Panc1 (cell line): ENCODE measurements around the gene DNASE1L3. TPM values are rescaled to one million over a fixed set of nuclear protein-coding genes. Genes with fewer than 3 reads are reported as not detected.
A peak's percentile ranks its signal among the peaks of the same experiment; 100 is the strongest.

Experiments
- ATAC-seq: fragments of 200-7000 bp; cut with Tn5 transposase; 2 replicates; pipeline ENCODE4 v1.9.1; 2020; ENCODE audit warnings: mild to moderate bottlenecking, moderate library complexity
- BruUV-seq: library from RNA; stranded (reverse); fragments of 400-500 nt; replicated peaks from 2 replicates; lab custom pipeline; 2021; lab: Mats Ljungman, UMichigan
- CTCF ChIA-PET: fragments of 300-600 bp; sonication (Branson Sonifier 250); formaldehyde crosslinking; loops from one replicate; lab custom pipeline; 2022; ENCODE audit warnings: antibody characterized with exemption; lab: Charles Lee
- POLR2A ChIA-PET: fragments of 300-600 bp; sonication (Branson Sonifier 250); formaldehyde crosslinking; loops from one replicate; lab custom pipeline; 2022; ENCODE audit warnings: antibody characterized with exemption; lab: Charles Lee
- DNase-seq: peaks from one replicate; pipeline ENCODE4 v3.0.0-alpha.2; 2010; ENCODE audit warnings: low read depth, low spot score
- H3K27ac ChIP-seq: 2 replicates; pipeline ENCODE4 v1.5.1; 2011; ENCODE audit warnings: mild to moderate bottlenecking, low read length, inconsistent platforms
- H3K27me3 ChIP-seq: fragments of 200-500 bp; sonication (Bioruptor generic); 2 replicates; pipeline ENCODE4 v1.6.0; 2014; ENCODE audit warnings: low read length, inconsistent platforms; ENCODE audit not compliant: control insufficient read depth, insufficient read depth
- H3K36me3 ChIP-seq: fragments of 200-500 bp; sonication (Bioruptor generic); 2 replicates; pipeline ENCODE4 v1.5.1; 2014; ENCODE audit warnings: inconsistent platforms, mild to moderate bottlenecking, low read length, moderate library complexity; ENCODE audit not compliant: control insufficient read depth, insufficient read depth
- H3K4me1 ChIP-seq: 2 replicates; pipeline ENCODE4 v1.5.1; 2011; ENCODE audit warnings: inconsistent platforms, mild to moderate bottlenecking, low read length, moderate library complexity; ENCODE audit not compliant: control insufficient read depth, insufficient read depth
- H3K4me3 ChIP-seq, 2 experiments: 2 replicates each; pipeline ENCODE4 v1.5.1; 2011 to 2012; ENCODE audit warnings: low read depth in 2 of 2, low read length in 2 of 2, mild to moderate bottlenecking in 2 of 2, inconsistent platforms in 1 of 2, moderate library complexity in 1 of 2
- H3K9me3 ChIP-seq: fragments of 200-500 bp; sonication (Bioruptor generic); 2 replicates; pipeline ENCODE4 v1.5.1; 2014; ENCODE audit warnings: low read depth, mild to moderate bottlenecking, inconsistent platforms, low read length, moderate library complexity; ENCODE audit not compliant: control insufficient read depth, insufficient read depth
- CTCF ChIP-seq: fragments of 450-650 bp; IDR thresholded peaks from 2 replicates; pipeline ENCODE4 v1.5.1; 2017; ENCODE audit warnings: mild to moderate bottlenecking
- POLR2AphosphoS5 ChIP-seq: IDR thresholded peaks from 2 replicates; pipeline ENCODE4 v1.6.1; 2012; ENCODE audit warnings: mild to moderate bottlenecking, low read depth, low read length, moderate library complexity
- REST ChIP-seq, 2 experiments: IDR thresholded peaks; 2 replicates each; pipeline ENCODE4 v1.6.1; 2011 to 2012; ENCODE audit warnings: low read depth in 2 of 2, control low read depth in 1 of 2, low read length in 1 of 2, mild to moderate bottlenecking in 1 of 2, moderate library complexity in 1 of 2; ENCODE audit not compliant: insufficient read depth in 1 of 2
- SIN3A ChIP-seq: IDR thresholded peaks from 2 replicates; pipeline ENCODE4 v1.6.1; 2012; ENCODE audit warnings: low read depth, mild to moderate bottlenecking, low read length, moderate library complexity, borderline replicate concordance; ENCODE audit not compliant: insufficient read depth
- TCF7L2 ChIP-seq: IDR thresholded peaks from 2 replicates; pipeline ENCODE4 v1.6.1; 2011; ENCODE audit warnings: mild to moderate bottlenecking, low read depth, low read length, inconsistent platforms
- in situ Hi-C: cut with HindIII; loops from 2 replicates; pipeline ENCODE4 v1.10.0; 2016; ENCODE audit warnings: low sequenced_read_pairs, low pct_unique_long_range_greater_than_20kb
- intact Hi-C: fragments of 100-400 bp; cut with micrococcal nuclease; formaldehyde crosslinking; loops from one replicate; pipeline ENCODE4 v1.10.0; 2022; ENCODE audit not compliant: unreplicated experiment
- total RNA-seq: library from RNA; stranded (reverse); gene quantifications from one replicate; pipeline ENCODE4 v1.2.1, GENCODE V29; 2021; ENCODE audit not compliant: unreplicated experiment

DNASE1L3 gene
- total RNA-seq, 1 experiment from 2014 or later, result not detected

DNA sequence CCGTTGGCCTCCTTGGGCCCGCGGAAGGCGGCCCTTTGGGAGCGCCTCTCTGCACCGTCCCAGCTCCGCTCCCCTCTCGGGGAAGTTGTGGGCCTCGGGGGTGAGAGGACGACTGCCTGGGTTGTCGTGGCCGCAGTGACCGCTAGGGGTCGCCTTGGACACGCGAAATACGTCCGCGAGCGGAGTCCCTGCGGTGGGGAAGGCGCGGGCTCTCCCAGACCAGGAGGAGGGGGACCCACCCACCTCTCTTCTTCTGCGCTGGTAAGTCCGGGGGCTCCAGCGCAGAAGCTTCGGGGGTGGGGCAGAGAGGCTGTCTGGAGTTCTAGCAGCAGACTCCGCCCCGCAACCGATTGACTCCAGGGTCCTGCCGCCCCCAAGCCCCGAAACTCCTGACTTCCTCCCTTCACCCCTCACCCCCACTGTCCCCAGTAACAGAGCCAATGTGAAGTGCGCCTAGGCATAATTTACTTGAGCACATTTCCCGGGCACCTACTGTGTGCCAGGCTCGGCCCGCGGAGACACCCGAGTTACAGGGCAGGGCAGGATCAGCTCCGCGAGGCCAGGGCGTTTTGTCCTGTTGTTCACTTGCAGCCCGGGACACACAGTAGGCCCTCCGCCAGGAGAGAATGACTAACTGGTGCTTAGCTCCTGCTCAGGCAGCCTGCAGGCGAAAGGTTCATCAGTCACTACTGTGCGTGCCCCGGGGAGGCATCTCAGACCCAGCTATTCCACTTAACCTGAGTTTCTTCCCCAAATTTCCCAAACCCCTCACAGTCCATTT, 32.8 kb downstream of the DNASE1L3 start:
- in situ Hi-C loops, result no loop called here
- no TSS peak for BruUV-seq
- POLR2A ChIA-PET, result no interaction called here
- intact Hi-C loops, result loop anchor here (10.0 kb wide), 1 partner anchor 223 kb away; no protein-coding TSS in a partner anchor
- H3K36me3 ChIP-seq, result no peaks in the 10 kb centered on the region
- H3K27ac ChIP-seq, result peak overlapping the region; percentile 51
- DNase-seq (no peak), ATAC-seq (peak; percentile 79)
- peaks cover 31% of the 10 kb centered on the region for H3K4me1 ChIP-seq
- no peaks in the 10 kb centered on the region for H3K27me3 ChIP-seq
- TF ChIP-seq REST (IDR thresholded peaks at IDR 0.05; ENCODE audit: insufficient read depth in 1 of 2, low read depth in 2 of 2, low read length in 1 of 2) (0 out of 4 replicates have a peak, but pooled peaks of 1 of the 2 experiments have one; percentile 20), SIN3A (no peak), TCF7L2 (no peak), POLR2AphosphoS5 (peak; percentile 55; the same call in 1 of the 2 replicates), CTCF (peak; percentile 94)
- H3K9me3 ChIP-seq, result no peaks in the 10 kb centered on the region
- CTCF ChIA-PET, result interaction anchor here (0.6 to 1.3 kb wide), 5 partner anchors 40 to 632 kb away, joined by 3 to 6 read pairs (median 3); partner anchors contain the start of genes HTD2 and RPP14
- peak overlapping the region; percentile 29 to 45 for H3K4me3 ChIP-seq

- POLR2A ChIA-PET, result no interaction called here
- DNase-seq, result no peak
- no peak for ATAC-seq
- H3K9me3 ChIP-seq, result no peaks in the 10 kb centered on the region
- peaks cover 31% of the 10 kb centered on the region for H3K4me1 ChIP-seq
- no peaks in the 10 kb centered on the region for H3K27me3 ChIP-seq
- BruUV-seq, result no TSS peak
- CTCF ChIA-PET, result interaction anchor here (0.6 to 1.3 kb wide), 3 partner anchors 129 to 631 kb away, joined by 3 to 6 read pairs (median 5); partner anchors contain the start of genes HTD2 and RPP14
- intact Hi-C loops, result loop anchor here (10.0 kb wide), 1 partner anchor 222 kb away; no protein-coding TSS in a partner anchor
- in situ Hi-C loops, result no loop called here
- TF ChIP-seq SIN3A (no peak), REST (IDR thresholded peaks at IDR 0.05; ENCODE audit: insufficient read depth in 1 of 2, low read depth in 2 of 2, low read length in 1 of 2) (no peak), TCF7L2 (no peak), POLR2AphosphoS5 (no peak), CTCF (no peak)
- peak overlapping the region; percentile 63; the same call in 1 of the 2 replicates for H3K27ac ChIP-seq
- no peak overlapping the region for H3K4me3 ChIP-seq
- H3K36me3 ChIP-seq, result no peaks in the 10 kb centered on the region
Observed at GRCh38 chr3:58176827-58177489, 33.8 kb downstream of the DNASE1L3 start.
